NCI-H460 (cell line): ENCODE measurements around the gene GALNT1. TPM values are rescaled to one million over a fixed set of nuclear protein-coding genes. Genes with fewer than 3 reads are reported as not detected.
A peak's percentile ranks its signal among the peaks of the same experiment; 100 is the strongest.

ENCODE experiments used
- DNase-seq: peaks from one replicate; pipeline ENCODE4 v3.0.0-alpha.2; 2016; ENCODE audit warnings: low read depth; ENCODE audit errors: extremely low read depth
- total RNA-seq: library from RNA; depleted of rRNA; stranded (reverse); fragments of >200 nt; shearing (Covaris generic); gene quantifications from 2 replicates; pipeline ENCODE4 v1.2.3, GENCODE V29; 2014

The GALNT1 gene
- total RNA-seq, 1 experiment from 2014 or later: 63.8 TPM

- peak; percentile 50 for DNase-seq
Measured at GRCh38 chr18:35616664-35617423, 35.3 kb downstream of the GALNT1 start.

- DNase-seq: no peak
Measured at GRCh38 chr18:35617865-35618264, 36.3 kb downstream of the GALNT1 start.

- DNase-seq: no peak
Measured at GRCh38 chr18:35618289-35618688, 36.7 kb downstream of the GALNT1 start.

- DNase-seq: no peak
Measured at GRCh38 chr18:35618696-35619095, 37.2 kb downstream of the GALNT1 start.

- DNase-seq: no peak
Measured at GRCh38 chr18:35619464-35619863, 37.9 kb downstream of the GALNT1 start.

- DNase-seq: no peak
Measured at GRCh38 chr18:35619941-35620340, 38.4 kb downstream of the GALNT1 start.

- DNase-seq: no peak
Measured at GRCh38 chr18:35620765-35621164, 39.2 kb downstream of the GALNT1 start.

GRCh38 chr18:35623255-35623654 is 41.7 kb downstream of the GALNT1 start:
- DNase-seq: no peak

- no peak for DNase-seq
Measured at GRCh38 chr18:35624146-35624545, 42.6 kb downstream of the GALNT1 start.

- DNase-seq: no peak
Measured at GRCh38 chr18:35625232-35625631, 43.7 kb downstream of the GALNT1 start.

- DNase-seq: no peak
Measured at GRCh38 chr18:35633761-35634160, 52.2 kb downstream of the GALNT1 start.

- DNase-seq: no peak
Measured at GRCh38 chr18:35634323-35634722, 52.8 kb downstream of the GALNT1 start.

- DNase-seq: no peak
Measured at GRCh38 chr18:35635170-35635569, 53.6 kb downstream of the GALNT1 start.

GRCh38 chr18:35637227-35637626 is 55.7 kb downstream of the GALNT1 start:
- DNase-seq: no peak

GRCh38 chr18:35639296-35639695 is 57.8 kb downstream of the GALNT1 start:
- no peak for DNase-seq

- DNase-seq: no peak
Measured at GRCh38 chr18:35641467-35641866, 59.9 kb downstream of the GALNT1 start.

- DNase-seq: no peak
Measured at GRCh38 chr18:35641916-35642315, 60.4 kb downstream of the GALNT1 start.

- DNase-seq: no peak
Measured at GRCh38 chr18:35642802-35643201, 61.3 kb downstream of the GALNT1 start.

- no peak for DNase-seq
Measured at GRCh38 chr18:35646449-35646848, 64.9 kb downstream of the GALNT1 start.

GRCh38 chr18:35653392-35654135 is 72.0 kb downstream of the GALNT1 start:
- no peak for DNase-seq

GRCh38 chr18:35658112-35658511 is 76.6 kb downstream of the GALNT1 start:
- DNase-seq: no peak

- no peak for DNase-seq
Measured at GRCh38 chr18:35661483-35662146, 80.1 kb downstream of the GALNT1 start.
